C4-2B (cell line): Measurements from ENCODE around the gene UBR4.

Source experiments
- H3K27ac ChIP-seq: fragments of 450-650 bp; 2 replicates; pipeline ENCODE4 v1.5.1; 2017
- ZFX ChIP-seq: fragments of 450-650 bp; IDR thresholded peaks from 2 replicates; pipeline ENCODE4 v1.6.1; 2017
- TF ChIP-seq, protein P1 (sequence below): fragments of 450-650 bp; conservative IDR thresholded peaks from 2 replicates; pipeline ENCODE4 v1.5.1; 2017; ENCODE audit warnings: mild to moderate bottlenecking

UBR4 gene

DNA sequence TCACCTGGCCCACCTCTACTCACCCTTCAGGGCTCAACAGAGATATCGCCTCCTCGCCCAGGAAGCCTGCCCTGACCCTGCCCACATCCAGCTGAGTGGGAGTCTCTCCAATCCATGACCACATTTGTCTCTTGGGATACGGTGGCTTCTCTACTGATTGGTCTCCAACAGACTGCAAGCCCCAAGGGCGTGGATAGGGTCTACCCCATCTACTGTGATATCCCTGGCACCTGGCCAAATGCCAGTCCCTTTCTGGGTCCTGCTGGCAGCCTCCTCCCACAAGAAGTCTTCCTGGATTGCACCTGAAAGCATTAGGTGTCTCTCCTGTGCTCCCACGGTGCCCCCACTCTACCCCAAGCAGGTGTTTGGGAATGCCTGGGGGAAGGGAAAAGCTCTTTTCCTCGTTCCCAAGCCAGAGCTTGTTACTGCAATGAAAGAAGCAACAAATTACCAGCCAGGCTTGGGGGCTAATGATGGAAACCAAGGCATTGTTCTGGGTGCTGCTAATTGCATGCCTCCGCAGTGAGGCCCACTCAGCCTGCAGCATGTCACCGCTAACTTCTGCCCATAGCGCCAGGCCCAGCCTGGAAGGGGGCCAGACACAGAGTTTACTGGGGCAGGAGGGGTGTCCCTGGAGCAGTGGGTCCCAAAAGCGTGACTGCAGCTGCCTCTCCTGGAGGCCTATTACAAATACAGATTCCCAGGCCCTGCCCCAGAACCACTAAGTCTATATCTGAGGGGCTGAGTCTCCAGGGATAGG lies 162.9 kb downstream of the UBR4 start:
- H3K27ac ChIP-seq: no peak overlapping the region
- TF ChIP-seq, protein P1, sequence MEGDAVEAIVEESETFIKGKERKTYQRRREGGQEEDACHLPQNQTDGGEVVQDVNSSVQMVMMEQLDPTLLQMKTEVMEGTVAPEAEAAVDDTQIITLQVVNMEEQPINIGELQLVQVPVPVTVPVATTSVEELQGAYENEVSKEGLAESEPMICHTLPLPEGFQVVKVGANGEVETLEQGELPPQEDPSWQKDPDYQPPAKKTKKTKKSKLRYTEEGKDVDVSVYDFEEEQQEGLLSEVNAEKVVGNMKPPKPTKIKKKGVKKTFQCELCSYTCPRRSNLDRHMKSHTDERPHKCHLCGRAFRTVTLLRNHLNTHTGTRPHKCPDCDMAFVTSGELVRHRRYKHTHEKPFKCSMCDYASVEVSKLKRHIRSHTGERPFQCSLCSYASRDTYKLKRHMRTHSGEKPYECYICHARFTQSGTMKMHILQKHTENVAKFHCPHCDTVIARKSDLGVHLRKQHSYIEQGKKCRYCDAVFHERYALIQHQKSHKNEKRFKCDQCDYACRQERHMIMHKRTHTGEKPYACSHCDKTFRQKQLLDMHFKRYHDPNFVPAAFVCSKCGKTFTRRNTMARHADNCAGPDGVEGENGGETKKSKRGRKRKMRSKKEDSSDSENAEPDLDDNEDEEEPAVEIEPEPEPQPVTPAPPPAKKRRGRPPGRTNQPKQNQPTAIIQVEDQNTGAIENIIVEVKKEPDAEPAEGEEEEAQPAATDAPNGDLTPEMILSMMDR: no peak
- no peak for TF ChIP-seq ZFX

DNA sequence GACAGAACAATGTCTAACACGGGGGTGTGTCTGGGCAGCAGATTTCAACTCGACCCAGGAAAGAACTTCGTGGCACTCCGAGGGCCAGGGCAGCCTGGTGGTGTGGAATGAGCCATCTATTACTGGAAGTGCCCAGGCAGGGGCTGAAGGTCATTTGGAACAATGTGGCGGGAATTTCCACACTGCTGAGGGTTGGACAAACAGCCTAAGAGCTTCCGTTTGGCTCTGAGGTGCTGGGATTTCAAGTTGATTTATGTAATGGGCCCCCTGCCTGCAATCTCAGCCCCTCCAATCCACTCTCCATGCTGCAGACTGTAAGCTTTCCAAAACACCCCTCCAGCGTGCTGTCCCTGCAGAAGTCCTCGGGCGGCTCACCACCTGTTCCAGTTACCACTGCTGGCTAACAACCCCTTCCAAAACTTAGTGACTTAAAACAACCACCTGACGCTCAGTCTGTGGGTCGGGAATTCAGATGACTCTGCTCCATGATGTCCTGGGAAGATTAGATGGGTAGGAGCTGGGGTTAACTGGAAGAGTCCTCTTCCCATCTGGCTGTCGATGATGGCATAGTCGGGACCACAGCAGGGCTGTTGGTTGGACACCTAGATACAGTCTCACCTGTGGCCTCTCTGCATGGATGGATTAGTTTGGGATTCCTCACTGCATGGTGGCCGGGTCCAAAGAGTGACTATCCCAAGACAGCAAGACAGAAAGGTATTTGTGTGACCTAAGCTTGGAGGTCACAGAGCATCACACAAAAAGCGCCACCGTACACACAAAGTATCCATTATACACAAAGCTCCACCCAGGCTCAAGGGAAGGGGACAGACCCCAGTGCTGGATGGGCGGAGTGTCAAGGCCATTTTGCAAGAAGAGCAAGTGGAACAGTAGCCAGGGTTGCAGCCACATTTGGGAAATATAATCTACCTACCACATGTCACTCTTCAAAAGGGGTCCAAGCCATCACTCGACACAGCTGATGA lies 163.9 kb downstream of the UBR4 start:
- TF ChIP-seq, protein P1: no peak
- TF ChIP-seq ZFX: no peak
- H3K27ac ChIP-seq: no peak overlapping the region

DNA sequence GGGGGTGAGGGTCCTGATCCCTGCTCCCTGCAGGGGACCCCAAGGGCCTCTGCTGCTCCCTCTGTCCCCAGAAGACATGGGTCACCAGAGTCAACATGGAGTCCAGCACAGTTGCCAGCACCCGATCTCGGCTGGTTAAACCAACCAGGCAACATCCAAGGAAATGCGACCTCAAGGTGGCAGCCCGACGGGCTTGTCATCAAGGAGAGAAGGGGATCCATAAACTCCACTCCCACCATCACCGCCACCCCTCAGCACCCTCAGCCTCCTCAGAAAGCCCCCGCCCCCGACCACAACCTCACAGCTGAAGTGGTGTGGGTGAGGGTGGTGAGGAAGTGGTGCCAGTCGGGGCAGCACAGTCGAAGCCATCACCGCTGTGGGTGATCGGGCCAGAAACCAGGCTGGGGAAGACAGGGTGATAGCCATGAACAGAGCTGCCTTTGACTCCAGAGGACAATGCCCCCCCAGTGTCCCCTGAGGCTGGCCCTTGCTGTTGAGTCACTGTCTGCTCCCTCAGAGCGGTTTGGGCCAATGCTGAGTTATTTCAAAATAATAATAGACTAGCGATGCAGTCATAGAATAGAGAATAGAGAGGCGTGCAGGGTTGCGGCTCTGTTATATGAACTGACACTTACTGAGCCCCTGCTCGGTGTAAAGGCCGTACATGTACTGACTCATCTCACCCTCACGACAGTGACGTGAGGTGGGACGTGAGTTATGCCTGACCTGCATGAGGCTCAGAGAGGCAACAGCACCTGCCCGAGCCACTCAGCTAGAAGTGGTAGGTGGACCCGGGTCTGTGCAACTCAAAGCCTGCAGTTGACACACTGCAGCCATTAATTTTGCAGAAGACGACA lies 164.9 kb downstream of the UBR4 start:
- H3K27ac ChIP-seq: no peak overlapping the region
- no peak for TF ChIP-seq ZFX
- TF ChIP-seq, protein P1: no peak

DNA sequence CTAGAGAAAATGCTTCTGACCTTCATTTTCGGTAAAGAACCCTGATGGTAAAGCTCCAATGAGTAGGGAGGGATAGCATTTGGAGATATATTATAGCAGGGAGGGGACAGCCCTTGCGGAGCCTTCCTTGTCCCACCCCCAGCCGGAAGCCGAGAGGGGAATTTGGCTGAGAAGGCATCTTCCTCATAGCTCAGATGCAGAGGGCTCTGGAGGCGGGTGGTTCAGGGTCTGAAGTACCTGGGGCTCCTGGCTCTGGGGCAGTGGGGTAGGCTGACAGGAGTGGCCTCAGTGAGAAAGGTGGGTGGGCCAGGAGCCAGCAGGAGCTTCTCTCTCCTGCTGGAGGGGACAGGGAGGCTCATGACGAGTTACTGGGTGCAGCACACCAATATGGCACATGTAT lies 165.6 kb downstream of the UBR4 start:
- H3K27ac ChIP-seq: no peak overlapping the region

GRCh38 chr1:19043579-19044443 lies 166.3 kb downstream of the UBR4 start:
- H3K27ac ChIP-seq: no peak overlapping the region

More for the DNA sequence above, 165.6 kb downstream of the UBR4 start:
- TF ChIP-seq, protein P1: no peak
- TF ChIP-seq ZFX: no peak

More at GRCh38 chr1:19043579-19044443, 166.3 kb downstream of the UBR4 start:
- TF ChIP-seq ZFX: no peak
- TF ChIP-seq, protein P1: no peak
